Hair follicle dermal papilla cell (primary cell): ENCODE measurements around the gene APOC1. TPM values are rescaled to one million over a fixed set of nuclear protein-coding genes. Genes with fewer than 3 reads are reported as not detected.

Experiments used
- total RNA-seq: library from RNA; depleted of rRNA; stranded (reverse); fragments of >200 nt; gene quantifications from 2 replicates; pipeline ENCODE4 v1.2.3, GENCODE V29; 2012

Gene APOC1
- not detected in 2 replicates for total RNA-seq

DNA sequence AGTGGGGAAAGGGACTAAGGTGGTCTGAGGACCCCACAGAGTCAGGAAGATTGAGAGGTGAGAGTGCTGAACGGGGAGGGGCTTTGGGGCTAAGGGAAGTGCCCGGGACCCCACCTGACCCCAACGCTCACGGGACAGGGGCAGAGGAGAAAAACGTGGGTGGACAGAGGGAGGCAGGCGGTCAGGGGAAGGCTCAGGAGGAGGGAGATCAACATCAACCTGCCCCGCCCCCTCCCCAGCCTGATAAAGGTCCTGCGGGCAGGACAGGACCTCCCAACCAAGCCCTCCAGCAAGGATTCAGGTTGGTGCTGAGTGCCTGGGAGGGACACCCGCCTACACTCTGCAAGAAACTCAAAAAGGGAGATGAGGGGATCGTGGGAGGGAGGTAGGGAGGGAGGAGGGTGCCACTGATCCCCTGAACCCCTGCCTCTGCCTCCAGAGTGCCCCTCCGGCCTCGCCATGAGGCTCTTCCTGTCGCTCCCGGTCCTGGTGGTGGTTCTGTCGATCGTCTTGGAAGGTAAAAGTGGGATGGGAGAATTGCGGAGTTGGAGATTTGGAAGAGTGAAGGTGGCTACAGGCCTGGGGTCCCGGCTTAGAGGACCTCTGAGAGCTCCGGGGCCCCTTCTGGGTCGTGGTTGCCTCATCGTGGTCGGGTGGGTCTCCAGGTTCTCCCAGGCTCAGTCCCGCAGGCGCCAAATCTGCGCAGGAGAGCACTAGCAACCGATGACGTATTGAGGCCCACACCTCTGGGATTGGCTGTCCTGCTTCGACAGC lies at the start of gene APOC1:
APOC1 (plus strand) TSS at position 176 of the 774 bp plus-strand sequence; CDS start at position 460, 284 bp downstream.

DNA sequence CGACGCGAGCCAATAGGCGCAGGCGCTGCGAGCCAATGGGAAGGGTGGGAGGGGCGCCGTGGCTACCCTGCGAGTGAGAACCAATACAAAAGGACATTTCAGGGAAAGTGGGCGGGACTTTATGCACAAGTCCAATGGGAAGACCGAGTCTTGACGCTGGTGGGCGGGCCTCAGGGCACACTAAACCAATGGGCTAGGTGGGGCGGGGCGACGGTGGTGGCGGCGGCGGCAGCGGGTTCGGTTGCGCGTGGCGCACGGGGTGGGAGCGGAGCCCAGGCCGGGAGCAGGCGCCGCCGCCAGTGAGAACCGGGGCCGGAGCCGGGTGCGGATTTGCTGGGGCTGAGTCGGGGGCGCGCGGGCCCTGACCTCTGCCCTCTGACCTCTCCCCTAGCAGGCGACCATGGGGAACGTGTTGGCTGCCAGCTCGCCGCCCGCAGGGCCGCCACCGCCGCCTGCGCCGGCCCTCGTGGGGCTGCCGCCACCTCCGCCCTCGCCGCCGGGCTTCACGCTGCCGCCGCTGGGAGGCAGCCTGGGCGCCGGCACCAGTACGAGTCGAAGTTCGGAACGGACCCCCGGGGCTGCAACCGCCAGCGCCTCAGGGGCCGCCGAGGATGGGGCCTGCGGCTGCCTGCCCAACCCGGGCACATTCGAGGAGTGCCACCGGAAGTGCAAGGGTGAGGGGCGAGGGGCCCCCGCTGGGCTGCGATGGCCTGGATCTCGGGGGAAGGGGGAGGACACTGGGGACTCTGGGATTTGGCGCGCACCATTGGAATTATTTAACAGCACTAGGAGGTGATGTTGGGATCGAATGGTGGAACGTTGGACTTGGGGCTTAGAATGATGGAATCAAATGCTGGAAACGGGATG lies 23.2 kb upstream of the APOC1 start, which contains the start of gene TOMM40:
TOMM40 (plus strand) TSS at position 239 of the 867 bp plus-strand sequence; CDS start at position 401, 162 bp downstream.

GRCh38 chr19:44905437-44906160 lies 8.8 kb upstream of the APOC1 start, which contains the start of gene APOE:
Gene APOE, plus strand, starts transcription at chr19:44905796. Its CDS starts 829 bp downstream, at chr19:44906625.

DNA sequence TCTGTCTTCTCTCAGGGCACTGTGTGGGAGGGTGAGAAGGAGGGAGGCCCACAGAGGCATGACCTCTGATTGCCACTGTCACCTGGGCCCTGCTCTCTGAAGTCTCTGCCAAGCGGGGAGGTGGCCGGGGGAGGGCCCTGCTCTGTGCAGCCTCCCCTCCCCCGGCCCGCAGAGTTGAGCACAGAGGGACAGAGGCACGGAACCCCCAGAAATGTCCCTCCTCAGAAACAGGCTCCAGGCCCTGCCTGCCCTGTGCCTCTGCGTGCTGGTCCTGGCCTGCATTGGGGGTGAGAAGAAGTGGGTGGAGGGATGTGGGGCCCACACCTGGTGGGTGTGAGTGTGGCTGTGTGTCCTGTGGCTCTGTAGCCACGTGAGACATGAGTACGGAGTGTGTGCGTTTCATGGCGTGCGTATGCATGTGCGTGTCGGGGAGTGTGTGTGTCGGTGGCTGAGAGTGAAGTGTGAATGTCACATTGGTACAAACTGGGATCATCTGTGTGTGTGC lies 27.7 kb downstream of the APOC1 start, which contains the start of gene APOC4:
APOC4 (plus strand) TSS at position 171 of the 505 bp plus-strand sequence; CDS start at position 212, 41 bp downstream.

GRCh38 chr19:44954649-44955504 lies 40.5 kb downstream of the APOC1 start, which contains the start of gene CLPTM1:
Gene CLPTM1, plus strand, starts transcription at chr19:44955380. Its CDS starts 16 bp downstream, at chr19:44955396.

Other genes starting within 250 kb of the APOC1 start
- 0.49 and 1.3 TPM in 2 replicates for gene CEACAM19, start 243.1 kb upstream of the APOC1 start, total RNA-seq
- gene CEACAM16, start 215.5 kb upstream of the APOC1 start, total RNA-seq: not detected in 2 replicates
- 10.3 and 16.2 TPM in 2 replicates for gene BCL3, start 165.9 kb upstream of the APOC1 start, total RNA-seq
- 0.36 TPM in 1 of 2 replicates, not detected in the other for gene CBLC, start 136.7 kb upstream of the APOC1 start, total RNA-seq
- 1.6 and 3.6 TPM in 2 replicates for gene BCAM, start 105.5 kb upstream of the APOC1 start, total RNA-seq
- 53.2 and 53.7 TPM in 2 replicates for gene NECTIN2, start 68.3 kb upstream of the APOC1 start, total RNA-seq
- gene TOMM40, start 23.4 kb upstream of the APOC1 start, total RNA-seq: 34.2 and 41.9 TPM in 2 replicates
- gene APOE, start 8.8 kb upstream of the APOC1 start, total RNA-seq: 2.3 TPM in 2 replicates
- not detected in 2 replicates for gene APOC4, start 27.6 kb downstream of the APOC1 start, total RNA-seq
- not detected in 2 replicates for gene APOC2, start 31.4 kb downstream of the APOC1 start, total RNA-seq
- gene CLPTM1, start 40.8 kb downstream of the APOC1 start, total RNA-seq: 39.6 and 40.7 TPM in 2 replicates
- gene RELB, start 86.9 kb downstream of the APOC1 start, total RNA-seq: 12.1 and 13.5 TPM in 2 replicates
- gene CLASRP, start 124.4 kb downstream of the APOC1 start, total RNA-seq: 20.9 and 33.2 TPM in 2 replicates
- gene ZNF296, start 161.9 kb downstream of the APOC1 start, total RNA-seq: 0.32 and 0.36 TPM in 2 replicates
- 14.9 and 15.4 TPM in 2 replicates for gene GEMIN7, start 164.7 kb downstream of the APOC1 start, total RNA-seq
- 42.5 and 51.3 TPM in 2 replicates for gene PPP1R37, start 178.6 kb downstream of the APOC1 start, total RNA-seq
- gene NKPD1, start 246.4 kb downstream of the APOC1 start, total RNA-seq: not detected in 2 replicates